CD4-positive, alpha-beta T cell treated with Interleukin-15 for 1 hour (primary cell): ENCODE results near the gene ANGPTL8.

Source experiments
- DNase-seq: peaks from one replicate; pipeline ENCODE4 v3.0.0-alpha.2; 2020

ANGPTL8 gene

GRCh38 chr19:11204076-11204602, 35.3 kb upstream of the ANGPTL8 start:
- DNase-seq: no peak

DNA sequence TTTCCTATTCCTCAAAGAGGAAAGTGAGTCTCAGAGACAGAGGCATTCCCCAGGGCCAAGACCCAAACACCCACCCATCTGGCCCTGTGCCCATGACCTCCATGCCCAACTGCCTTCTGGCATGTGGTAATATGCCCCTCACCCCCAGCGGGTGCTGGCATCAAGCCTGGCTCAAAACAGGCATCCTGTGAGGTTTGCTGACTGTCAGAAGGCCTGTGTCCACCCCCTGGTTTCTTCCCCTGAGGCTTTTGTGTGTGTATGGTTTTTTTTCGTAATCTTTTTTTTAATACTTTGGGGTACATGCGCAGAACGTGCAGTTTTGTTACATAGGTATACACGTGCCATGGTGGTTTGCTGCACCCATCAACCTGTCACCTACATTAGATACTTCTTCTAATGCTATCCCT, 34.5 kb upstream of the ANGPTL8 start:
- no peak for DNase-seq

- DNase-seq: no peak
Measured at GRCh38 chr19:11205939-11206570, 33.4 kb upstream of the ANGPTL8 start.

- no peak for DNase-seq
Measured at GRCh38 chr19:11208561-11209471, 30.6 kb upstream of the ANGPTL8 start.

DNA sequence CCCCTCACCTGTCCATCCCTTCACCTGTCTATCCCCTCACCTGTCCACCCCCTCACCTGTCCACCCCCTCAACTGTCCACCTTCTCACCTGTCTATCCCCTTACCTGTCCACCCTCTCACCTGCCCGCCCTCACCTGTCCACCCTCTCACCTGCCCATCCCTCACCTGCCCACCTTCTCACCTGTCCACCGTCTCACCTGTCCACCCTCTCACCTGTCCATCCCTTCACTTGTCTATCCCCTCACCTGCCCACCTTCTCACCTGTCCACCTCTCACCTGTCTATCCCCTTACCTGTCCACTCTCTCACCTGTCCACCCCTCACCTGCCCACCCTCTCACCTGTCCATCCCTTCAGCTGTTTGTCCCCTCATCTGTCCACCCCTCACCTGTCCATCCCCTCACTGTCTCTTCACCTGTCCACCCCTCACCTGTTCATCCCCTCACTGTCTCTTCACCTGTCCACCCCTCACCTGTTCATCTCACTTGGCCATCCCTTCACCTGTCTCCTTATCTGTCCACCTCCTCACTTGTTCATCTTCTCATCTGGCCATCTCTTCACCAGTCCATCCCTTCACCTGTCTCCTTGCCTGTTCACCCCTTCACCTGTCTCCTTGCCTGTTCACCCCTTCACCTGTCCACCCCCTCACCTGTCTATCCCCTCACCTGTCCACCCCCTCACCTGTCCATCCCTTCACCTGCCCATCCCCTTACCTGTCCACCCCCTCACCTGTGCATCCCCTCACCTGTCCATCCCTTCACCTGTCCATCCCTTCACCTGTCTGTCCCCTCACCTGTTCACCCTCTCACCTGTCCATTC, 29.4 kb upstream of the ANGPTL8 start:
- no peak for DNase-seq

DNA sequence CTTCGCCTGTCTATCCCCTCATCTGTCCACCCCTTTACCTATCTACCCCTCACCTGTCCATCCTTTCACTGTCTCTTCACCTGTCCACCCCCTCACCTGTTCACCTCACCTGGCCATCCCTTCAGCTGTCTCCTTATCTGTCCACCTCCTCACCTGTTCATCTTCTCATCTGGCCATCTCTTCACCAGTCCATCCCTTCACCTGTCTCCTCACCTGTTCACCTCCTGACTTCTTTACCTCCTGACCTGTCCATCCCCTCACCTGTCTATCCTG, 28.8 kb upstream of the ANGPTL8 start:
- no peak for DNase-seq

GRCh38 chr19:11214387-11214786, 25.0 kb upstream of the ANGPTL8 start:
- no peak for DNase-seq

DNA sequence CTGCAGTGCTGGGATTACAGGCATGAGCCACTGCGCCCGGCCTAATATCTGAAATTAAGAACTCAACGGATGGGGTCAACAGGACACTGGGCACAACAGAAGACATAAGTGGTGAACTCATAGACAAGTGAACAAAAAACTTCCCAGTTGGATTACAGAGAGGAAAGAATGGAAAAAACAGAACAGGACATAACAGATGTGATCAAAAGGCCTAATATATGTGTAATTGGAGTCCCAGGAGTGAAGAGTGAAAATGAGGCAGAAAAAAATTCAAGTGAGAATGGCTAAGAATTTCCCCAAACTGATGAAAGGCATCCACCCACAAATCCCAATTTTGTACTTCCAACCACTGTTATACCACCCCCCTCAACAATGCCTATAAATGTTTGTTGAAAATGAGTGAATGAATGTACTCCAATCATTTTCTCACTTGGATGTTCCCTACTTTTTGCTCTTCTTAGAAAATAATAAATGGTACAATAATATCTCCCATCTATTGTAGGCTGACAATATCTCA, 18.3 kb upstream of the ANGPTL8 start:
- no peak for DNase-seq

GRCh38 chr19:11223200-11223599, 16.2 kb upstream of the ANGPTL8 start:
- DNase-seq: no peak

DNA sequence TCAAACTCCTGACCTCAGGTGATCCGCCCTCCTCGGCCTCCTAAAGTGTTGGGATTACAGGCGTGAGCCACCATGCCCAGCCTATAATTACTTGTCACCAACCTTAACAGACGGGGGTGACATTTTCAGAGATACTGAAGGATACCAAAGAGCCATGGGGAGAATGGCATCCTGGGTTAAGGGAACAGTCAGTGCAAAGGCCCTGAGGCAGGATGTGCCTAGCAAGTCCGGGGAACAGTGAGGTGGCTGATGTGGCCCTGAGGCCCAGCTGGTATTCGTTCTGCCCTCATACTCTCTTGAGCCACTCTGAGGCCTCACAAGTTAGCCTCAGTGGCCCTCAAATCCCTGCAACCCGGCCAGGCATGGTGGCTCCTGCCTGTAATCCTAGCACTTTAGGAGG, 15.0 kb upstream of the ANGPTL8 start:
- DNase-seq: no peak

- DNase-seq: no peak
Measured at GRCh38 chr19:11225172-11225571, 14.2 kb upstream of the ANGPTL8 start.

GRCh38 chr19:11225815-11226214, 13.6 kb upstream of the ANGPTL8 start:
- no peak for DNase-seq

DNA sequence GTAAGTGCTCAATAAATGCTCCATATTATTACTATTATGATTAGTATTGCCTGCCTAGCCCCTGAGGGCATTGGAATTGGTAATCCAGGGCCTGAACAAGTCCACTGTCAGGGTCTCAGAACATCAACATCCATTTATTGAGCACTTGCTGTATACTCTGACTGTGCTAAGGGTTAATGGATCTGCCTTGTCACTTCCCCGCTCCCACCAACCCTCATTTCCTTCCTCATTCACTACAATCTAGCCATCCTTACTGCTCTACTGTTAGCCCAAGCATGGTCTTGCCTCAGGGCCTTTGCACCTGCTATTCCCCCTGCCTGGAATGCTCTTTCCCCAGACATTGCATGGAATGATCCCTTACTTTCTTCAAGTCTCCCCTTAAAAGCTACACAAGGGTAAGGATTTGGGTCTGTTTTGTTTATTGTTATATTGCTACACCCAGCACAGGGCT, 12.7 kb upstream of the ANGPTL8 start:
- no peak for DNase-seq

DNA sequence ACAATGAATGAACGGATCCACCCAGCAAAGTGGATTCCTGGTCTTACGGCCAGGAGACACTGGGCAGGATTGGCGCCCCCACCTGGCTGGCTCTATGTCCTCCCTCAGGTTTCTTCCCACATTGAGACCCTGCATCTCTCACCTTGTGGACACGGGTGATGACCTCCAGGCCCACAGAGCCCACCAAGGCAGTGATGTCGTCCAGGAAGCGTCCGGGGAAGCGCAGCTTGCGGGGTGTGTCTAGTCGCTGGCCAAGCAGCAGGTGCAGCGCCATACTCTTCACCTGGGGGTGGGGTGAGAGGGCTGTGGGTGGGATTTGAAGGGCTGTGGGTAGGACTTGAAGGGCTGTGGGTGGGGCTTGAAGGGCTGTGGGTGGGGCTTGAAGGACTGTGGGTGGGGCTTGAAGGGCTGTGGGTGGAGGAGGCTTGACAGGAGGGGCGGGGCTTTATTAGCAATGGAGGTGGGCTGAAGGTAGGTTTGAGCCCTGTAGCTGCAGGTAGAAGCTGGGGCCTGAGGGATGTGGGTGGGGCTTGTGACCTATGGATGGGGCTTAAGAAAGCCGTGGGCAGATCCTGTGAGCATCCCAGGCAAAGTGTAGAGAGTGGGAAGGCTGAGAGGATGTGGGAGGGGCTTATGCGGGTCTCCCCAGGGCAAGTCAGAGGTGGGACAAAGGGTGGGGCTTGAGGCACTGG, 12.1 kb upstream of the ANGPTL8 start:
- no peak for DNase-seq

DNA sequence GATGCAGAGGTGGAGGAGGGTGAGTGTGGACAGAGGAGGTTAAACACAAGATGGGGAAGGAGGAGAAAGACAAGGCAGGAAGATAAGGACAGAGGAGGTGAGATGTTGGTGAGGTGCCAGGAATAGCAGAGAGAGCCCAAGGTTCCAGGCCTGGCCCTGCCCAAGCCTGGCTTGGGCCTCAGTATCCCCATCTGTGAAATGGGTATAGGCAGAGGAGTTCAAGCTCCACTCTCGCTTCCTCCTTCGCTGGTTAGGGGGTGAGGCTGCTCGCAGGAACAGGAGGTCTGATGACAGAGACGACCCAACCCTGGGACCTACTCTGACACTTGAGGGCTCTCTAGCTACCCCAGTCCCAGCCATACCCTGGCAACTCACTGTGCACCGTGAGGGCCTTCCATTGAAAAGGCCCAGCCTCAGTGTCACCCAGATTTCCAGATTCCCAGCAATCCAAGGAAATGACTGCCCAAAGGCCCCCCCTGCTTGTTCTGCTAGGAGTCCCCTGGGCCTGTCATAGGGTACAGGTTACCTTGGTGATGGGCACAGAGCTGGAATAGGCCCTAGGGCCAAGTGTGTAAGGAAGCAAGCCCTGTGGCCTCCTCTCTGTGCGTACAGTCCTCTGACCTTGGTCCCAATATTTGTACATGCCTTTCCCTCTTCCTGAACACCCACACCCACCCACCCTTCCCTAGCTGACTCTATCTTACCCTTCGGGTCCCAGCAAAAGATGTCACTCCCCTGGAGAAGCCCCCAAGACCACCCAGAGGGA, 8.6 kb upstream of the ANGPTL8 start:
- no peak for DNase-seq

- DNase-seq: no peak
Measured at GRCh38 chr19:11232555-11232954, 6.9 kb upstream of the ANGPTL8 start.

GRCh38 chr19:11233073-11233472, 6.3 kb upstream of the ANGPTL8 start:
- DNase-seq: no peak

DNA sequence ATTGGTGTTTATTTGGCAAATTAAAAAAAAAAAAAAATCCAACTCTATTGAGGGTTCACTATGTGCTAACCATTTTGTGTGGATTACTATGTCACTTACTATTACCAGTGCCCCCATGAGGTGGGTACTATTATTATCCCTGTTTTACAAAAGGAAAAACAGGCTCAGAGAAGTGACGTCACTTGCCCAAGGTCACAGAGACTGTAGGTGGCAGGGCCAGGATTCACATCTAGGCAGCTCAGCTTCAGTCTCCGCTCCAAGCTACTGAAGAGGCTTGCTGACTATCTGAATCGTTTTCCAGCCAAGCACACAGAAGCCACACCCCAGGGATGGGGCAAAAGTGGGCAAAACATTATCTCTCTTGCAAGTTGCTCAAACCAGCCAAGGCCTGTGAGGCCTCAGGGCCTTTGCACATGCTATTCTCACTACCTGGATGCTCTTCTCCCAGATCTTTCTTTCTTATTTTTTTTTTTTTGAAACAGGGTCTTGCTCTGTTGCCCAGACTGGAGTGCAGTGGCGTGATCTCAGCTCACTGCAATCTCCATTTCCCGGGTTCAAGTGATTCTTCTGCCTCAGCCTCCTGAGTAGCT, 4.8 kb upstream of the ANGPTL8 start:
- no peak for DNase-seq

GRCh38 chr19:11236324-11237301, 2.8 kb upstream of the ANGPTL8 start:
- no peak for DNase-seq

DNA sequence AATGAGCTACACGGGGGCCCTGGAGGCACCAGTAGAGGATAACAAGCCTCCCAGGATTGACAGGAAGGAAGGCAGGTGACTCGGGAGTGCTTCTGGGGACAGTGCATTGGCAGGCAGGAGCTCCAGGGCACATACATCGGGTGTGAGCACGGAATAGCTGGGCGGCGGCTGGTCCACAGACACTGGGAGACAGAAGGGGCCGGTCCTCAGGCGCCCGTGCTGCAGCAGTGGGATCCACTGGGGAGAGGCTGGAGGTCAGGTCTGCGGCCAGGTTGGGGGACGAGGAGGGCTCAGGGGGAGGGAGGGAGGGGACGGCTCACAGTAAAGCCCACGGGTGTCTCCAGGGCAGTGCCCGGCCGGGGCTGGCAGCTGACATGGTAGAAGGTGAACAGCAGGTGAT, 2.1 kb upstream of the ANGPTL8 start:
- no peak for DNase-seq
